Sigmoid colon (tissue), 7 donors: Measurements from ENCODE around the gene CTSF. TPM values are rescaled to one million over a fixed set of nuclear protein-coding genes. Genes with fewer than 3 reads are reported as not detected.

Experiments
- DNase-seq: peaks from one replicate; pipeline ENCODE4 v3.0.0-alpha.2; 2019
- H3K27ac ChIP-seq, 4 donors: fragments of 200-600 bp; sonication (generic); one replicate each; pipeline ENCODE4 v1.5.1; 2016 to 2019; ENCODE audit warnings: mild to moderate bottlenecking in 1 of 4
- H3K27me3 ChIP-seq, 3 donors: fragments of 200-600 bp; sonication (generic); one replicate each; pipeline ENCODE4 v1.5.1; 2019; ENCODE audit warnings: mild to moderate bottlenecking in 1 of 3
- H3K36me3 ChIP-seq, 4 donors: fragments of 200-600 bp; sonication (generic); one replicate each; pipeline ENCODE4 v1.5.1; 2016 to 2019
- H3K4me1 ChIP-seq, 4 donors: fragments of 200-600 bp; sonication (generic); one replicate each; pipeline ENCODE4 v1.5.1; 2017 to 2019
- H3K4me3 ChIP-seq, 4 donors: fragments of 200-600 bp; sonication (generic); one replicate each; pipeline ENCODE4 v1.5.1; 2017 to 2019; ENCODE audit warnings: mild to moderate bottlenecking in 2 of 4, moderate library complexity in 1 of 4
- H3K9me3 ChIP-seq, 4 donors: fragments of 200-600 bp in 3 of 4; sonication (generic) in 3 of 4; one replicate each; pipeline versions ENCODE4 v1.5.1 to v1.6.1; 2013 to 2019
- CTCF ChIP-seq, 4 experiments: fragments of 450-650 bp in 3 of 4; fragments of 200-600 bp in 1 of 4; IDR thresholded peaks; one replicate each; pipeline ENCODE4 v1.5.1; 2016 to 2019; ENCODE audit warnings: antibody characterized with exemption in 4 of 4, mild to moderate bottlenecking in 3 of 4, moderate library complexity in 2 of 4
- EP300 ChIP-seq, 4 donors: sonication (generic); formaldehyde crosslinking; IDR thresholded peaks; one replicate each; pipeline ENCODE4 v1.6.1; 2017; ENCODE audit warnings: antibody characterized with exemption in 4 of 4
- POLR2A ChIP-seq, 2 donors: fragments of 450-650 bp; IDR thresholded peaks; one replicate each; pipeline ENCODE4 v1.6.1; 2016; ENCODE audit warnings: antibody characterized with exemption in 2 of 2, mild to moderate bottlenecking in 2 of 2, moderate library complexity in 2 of 2
- POLR2AphosphoS5 ChIP-seq, 4 donors: sonication (generic); formaldehyde crosslinking; IDR thresholded peaks; one replicate each; pipeline ENCODE4 v1.6.1; 2017; ENCODE audit warnings: antibody characterized with exemption in 4 of 4
- WGBS, 2 donors: extraction: QIAGEN DNeasy Blood & Tissue Kit; methylation state at CpG; one replicate each; pipeline ENCODE4 v1.1.7; 2013; 5-methylcytosine and 5-hydroxymethylcytosine counted together
- intact Hi-C: fragments of 100-400 bp; cut with DNase I; formaldehyde crosslinking; loops from one replicate; pipeline ENCODE4 v1.15.1; 2023
- polyA plus RNA-seq, 3 donors: library from polyadenylated mRNA; stranded (reverse); fragments of 200-250 nt; gene quantifications; one replicate each; pipeline ENCODE4 v1.2.3, GENCODE V29; 2013
- total RNA-seq, 4 donors: library from RNA; depleted of rRNA; stranded (reverse); fragments of >200 nt; gene quantifications; one replicate each; pipeline ENCODE4 v1.1.0, GENCODE V29; 2016
- donor health status: healthy with polysubstance abuse.
- donor health status: Bipolar disorder and iron deficiency.
- donor health status: healthy.

CTSF gene
- total and polyA plus RNA-seq, 7 donors, result 3.5 to 170 (median 121) TPM

- Histone ChIP-seq H3K27me3 (no peaks in the 10 kb centered on the region), H3K27ac (no peak overlapping the region), H3K36me3 (peaks cover 0 to 32% (median 5%) of the 10 kb centered on the region in 4 donors), H3K4me3 (no peak overlapping the region), H3K4me1 (peaks cover 0 to 18% (median 14%) of the 10 kb centered on the region in 4 donors), H3K9me3 (no peaks in the 10 kb centered on the region)
- TF ChIP-seq POLR2A (IDR thresholded peaks at IDR 0.05) (no peak), POLR2AphosphoS5 (IDR thresholded peaks at IDR 0.05) (no peak), CTCF (IDR thresholded peaks at IDR 0.05) (no peak), EP300 (IDR thresholded peaks at IDR 0.05) (no peak)
- WGBS, 2 donors, result 92 to 94% methylated on average over 5 of the region's 5 CpGs
- intact Hi-C loops, result no loop called here
- DNase-seq, result no peak
Observed at GRCh38 chr11:66564984-66565383, 3.4 kb downstream of the CTSF start.

- Histone ChIP-seq H3K36me3 (peaks cover 0 to 32% (median 5%) of the 10 kb centered on the region in 4 donors), H3K4me1 (peaks cover 0 to 20% (median 15%) of the 10 kb centered on the region in 4 donors), H3K4me3 (no peak overlapping the region), H3K27ac (no peak overlapping the region), H3K27me3 (no peaks in the 10 kb centered on the region), H3K9me3 (no peaks in the 10 kb centered on the region)
- WGBS, 2 donors, result 91 to 92% methylated on average over 14 of the region's 14 CpGs
- intact Hi-C loops, result no loop called here
- TF ChIP-seq CTCF (IDR thresholded peaks at IDR 0.05) (no peak), EP300 (IDR thresholded peaks at IDR 0.05) (no peak), POLR2AphosphoS5 (IDR thresholded peaks at IDR 0.05) (no peak), POLR2A (IDR thresholded peaks at IDR 0.05) (no peak)
- no peak for DNase-seq
Observed at GRCh38 chr11:66564538-66564937, 3.9 kb downstream of the CTSF start.

- 93 to 96% methylated on average over 10 of the region's 10 CpGs for WGBS, 2 donors
- intact Hi-C loops, result no loop called here
Observed at GRCh38 chr11:66563832-66564231, 4.6 kb downstream of the CTSF start.

GRCh38 chr11:66562907-66563583 lies 5.4 kb downstream of the CTSF start:
- H3K27ac ChIP-seq, result no peak overlapping the region
- H3K4me1 ChIP-seq, result peaks cover 0 to 25% (median 19%) of the 10 kb centered on the region in 4 donors
- intact Hi-C loops, result no loop called here
- H3K4me3 ChIP-seq, result no peak overlapping the region
- WGBS, 2 donors, result 90 to 92% methylated on average over 20 of the region's 20 CpGs
- TF ChIP-seq EP300 (IDR thresholded peaks at IDR 0.05), result no peak
- no peak for TF ChIP-seq POLR2AphosphoS5 (IDR thresholded peaks at IDR 0.05)
- TF ChIP-seq CTCF (IDR thresholded peaks at IDR 0.05), result no peak
- no peak for TF ChIP-seq POLR2A (IDR thresholded peaks at IDR 0.05)
- no peak for DNase-seq
- no peaks in the 10 kb centered on the region for H3K27me3 ChIP-seq
- H3K9me3 ChIP-seq, result no peaks in the 10 kb centered on the region
- peaks cover 0 to 32% (median 5%) of the 10 kb centered on the region in 4 donors for H3K36me3 ChIP-seq

More at GRCh38 chr11:66563832-66564231, 4.6 kb downstream of the CTSF start:
- no peaks in the 10 kb centered on the region for H3K27me3 ChIP-seq
- TF ChIP-seq EP300 (IDR thresholded peaks at IDR 0.05) (no peak), POLR2A (IDR thresholded peaks at IDR 0.05) (no peak)
- H3K9me3 ChIP-seq, result no peaks in the 10 kb centered on the region
- no peak overlapping the region for H3K27ac ChIP-seq
- peaks cover 0 to 32% (median 5%) of the 10 kb centered on the region in 4 donors for H3K36me3 ChIP-seq
- peaks cover 0 to 26% (median 21%) of the 10 kb centered on the region in 4 donors for H3K4me1 ChIP-seq
- no peak for DNase-seq
- no peak overlapping the region for H3K4me3 ChIP-seq

- H3K36me3 ChIP-seq, result peaks cover 0 to 32% (median 5%) of the 10 kb centered on the region in 4 donors
- H3K4me1 ChIP-seq, result peaks cover 0 to 17% (median 11%) of the 10 kb centered on the region in 4 donors
- H3K27ac ChIP-seq, result no peak overlapping the region
- WGBS, 2 donors, result 53 to 78% methylated on average over 2 of the region's 2 CpGs
- no peak for DNase-seq
- H3K27me3 ChIP-seq, result no peaks in the 10 kb centered on the region
- no peak for TF ChIP-seq CTCF (IDR thresholded peaks at IDR 0.05)
- H3K9me3 ChIP-seq, result no peaks in the 10 kb centered on the region
- H3K4me3 ChIP-seq, result no peak overlapping the region
- intact Hi-C loops, result no loop called here
Observed at GRCh38 chr11:66562275-66562674, 6.1 kb downstream of the CTSF start.
